Peyer's patch (tissue), 4 donors: ENCODE data around the gene PPARA.

ENCODE experiments used
- CTCF ChIP-seq, 6 experiments: fragments of 450-650 bp in 4 of 6; fragments of 200-600 bp in 2 of 6; sonication (generic) in 1 of 6; IDR thresholded peaks; one replicate each; pipeline ENCODE4 v1.5.1; 2017 to 2019; ENCODE audit warnings: antibody characterized with exemption in 6 of 6, mild to moderate bottlenecking in 3 of 6, moderate library complexity in 1 of 6
- POLR2A ChIP-seq, 2 donors: fragments of 450-650 bp; IDR thresholded peaks; one replicate each; pipeline ENCODE4 v1.5.1; 2017; ENCODE audit warnings: antibody characterized with exemption in 2 of 2, mild to moderate bottlenecking in 2 of 2, moderate library complexity in 2 of 2

DNA sequence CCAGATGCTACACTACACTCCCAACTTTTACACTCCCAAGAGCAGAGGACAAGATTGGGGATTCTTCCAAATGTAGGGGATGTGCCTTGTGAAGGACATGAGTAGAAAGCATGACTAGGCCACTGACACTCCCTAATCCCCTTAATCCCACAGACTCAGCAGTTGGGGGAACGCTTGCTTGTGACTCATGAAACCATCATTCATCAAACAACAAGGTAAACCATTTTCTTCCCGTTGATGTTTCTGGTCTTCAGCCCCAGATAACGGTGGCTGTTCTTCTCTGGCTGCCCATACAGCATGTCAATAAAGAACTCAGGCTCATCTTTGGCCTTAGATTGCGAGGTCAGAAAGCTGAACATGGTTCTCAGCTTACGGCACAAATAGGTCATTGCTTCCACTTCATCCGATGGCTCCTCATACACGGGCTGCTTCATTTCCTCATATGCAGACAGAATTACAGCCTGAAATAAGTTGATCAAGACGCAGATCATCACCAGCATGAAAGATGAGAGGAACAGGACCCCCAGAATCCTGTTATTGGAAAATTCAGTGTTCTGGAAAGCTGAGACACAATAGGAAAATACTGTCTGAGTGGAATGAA, 106.1 kb downstream of the PPARA start:
- TF ChIP-seq POLR2A (IDR thresholded peaks at IDR 0.05) (no peak), CTCF (IDR thresholded peaks at IDR 0.05) (no peak)
